Mesodermal cell (in vitro differentiated cells): ENCODE results near the gene USP8.
"Not testable (repeated sequence)": the region's sequence is repeated elsewhere in the genome, so short reads cannot be mapped to it uniquely, and the experiment has no call there.

Experiments
- H3K27ac ChIP-seq: 2 replicates; pipeline ENCODE4 v1.7.0; 2013; ENCODE audit warnings: mild to moderate bottlenecking, low read depth, low read length, moderate library complexity; ENCODE audit not compliant: severe bottlenecking
- H3K36me3 ChIP-seq: 2 replicates; pipeline ENCODE4 v1.7.1; 2013; ENCODE audit warnings: mild to moderate bottlenecking, low read length, moderate library complexity; ENCODE audit not compliant: control insufficient read depth, insufficient read depth
- H3K4me1 ChIP-seq: one replicate; pipeline ENCODE4 v1.7.1; 2013; ENCODE audit warnings: mild to moderate bottlenecking, low read length; ENCODE audit not compliant: insufficient read depth, control insufficient read depth, poor library complexity, severe bottlenecking
- H3K4me3 ChIP-seq: 2 replicates; pipeline ENCODE4 v1.7.0; 2013; ENCODE audit warnings: low read length, control low read depth, mild to moderate bottlenecking; ENCODE audit not compliant: insufficient read depth, poor library complexity, severe bottlenecking; ENCODE audit errors: extremely low read depth
- H3K9me3 ChIP-seq: 2 replicates; pipeline ENCODE4 v1.7.1; 2013; ENCODE audit warnings: mild to moderate bottlenecking, low read length, moderate library complexity; ENCODE audit not compliant: control insufficient read depth
- WGBS, 2 experiments: methylation state at CpG; one replicate each; pipeline ENCODE4 v1.1.5; 2013; ENCODE audit warnings: missing lambda C conversion rate in 2 of 2; ENCODE audit not compliant: insufficient coverage in 2 of 2; 5-methylcytosine and 5-hydroxymethylcytosine counted together

Gene USP8

GRCh38 chr15:50496692-50497091 is 72.5 kb downstream of the USP8 start:
- 82 to 94% methylated on average over 2 of the region's 2 CpGs for whole genome bisulfite sequencing, 2 experiments
- Histone ChIP-seq H3K36me3 (peaks cover 82% of the 10 kb centered on the region), H3K4me3 (no peak overlapping the region), H3K9me3 (no peaks in the 10 kb centered on the region), H3K27ac (no peak overlapping the region), H3K4me1 (no peaks in the 10 kb centered on the region)

- no peak overlapping the region for H3K4me3 ChIP-seq
- no peaks in the 10 kb centered on the region for H3K4me1 ChIP-seq
- H3K36me3 ChIP-seq = peaks cover 63% of the 10 kb centered on the region
- WGBS, 2 experiments = 100% methylated on average over 2 of the region's 3 CpGs; no CpG with 5 or more reads in 1 of the 2 experiments
- H3K27ac ChIP-seq = no peak overlapping the region
- no peaks in the 10 kb centered on the region for H3K9me3 ChIP-seq
Measured at GRCh38 chr15:50500352-50500751, 76.1 kb downstream of the USP8 start.

- peaks cover 50% of the 10 kb centered on the region for H3K36me3 ChIP-seq
- H3K4me1 ChIP-seq = no peaks in the 10 kb centered on the region
- no peak overlapping the region for H3K4me3 ChIP-seq
- H3K9me3 ChIP-seq = no peaks in the 10 kb centered on the region
- no CpG with 5 or more reads among the region's 4 CpGs for WGBS, 2 experiments
- no peak overlapping the region for H3K27ac ChIP-seq
Measured at GRCh38 chr15:50501815-50502214, 77.6 kb downstream of the USP8 start.

- 97% methylated on average over 4 to 7 of the region's 7 CpGs for WGBS, 2 experiments
Measured at GRCh38 chr15:50503144-50503543, 78.9 kb downstream of the USP8 start.

GRCh38 chr15:50505656-50506055 is 81.5 kb downstream of the USP8 start:
- H3K36me3 ChIP-seq = peaks cover 23% of the 10 kb centered on the region
- not testable (repeated sequence) for H3K9me3 ChIP-seq, H3K4me1 ChIP-seq, H3K4me3 ChIP-seq, H3K27ac ChIP-seq
- 78 to 85% methylated on average over 2 of the region's 2 CpGs for WGBS, 2 experiments

More at GRCh38 chr15:50503144-50503543, 78.9 kb downstream of the USP8 start:
- no peak overlapping the region for H3K4me3 ChIP-seq
- no peaks in the 10 kb centered on the region for H3K9me3 ChIP-seq
- H3K36me3 ChIP-seq = peaks cover 43% of the 10 kb centered on the region
- H3K4me1 ChIP-seq = no peaks in the 10 kb centered on the region
- no peak overlapping the region for H3K27ac ChIP-seq

- Histone ChIP-seq H3K36me3 (peaks cover 20% of the 10 kb centered on the region), H3K9me3 (no peaks in the 10 kb centered on the region), H3K4me3 (no peak overlapping the region), H3K27ac (no peak overlapping the region), H3K4me1 (no peaks in the 10 kb centered on the region)
- 74 to 75% methylated on average over 8 of the region's 8 CpGs for WGBS, 2 experiments
Measured at GRCh38 chr15:50506121-50506520, 81.9 kb downstream of the USP8 start.

GRCh38 chr15:50513001-50513400 is 88.8 kb downstream of the USP8 start:
- Histone ChIP-seq H3K36me3 (no peaks in the 10 kb centered on the region), H3K9me3 (peaks cover 4% of the 10 kb centered on the region), H3K27ac (no peak overlapping the region), H3K4me1 (no peaks in the 10 kb centered on the region), H3K4me3 (no peak overlapping the region)

- Histone ChIP-seq H3K4me3 (no peak overlapping the region), H3K4me1 (no peaks in the 10 kb centered on the region), H3K27ac (no peak overlapping the region), H3K36me3 (no peaks in the 10 kb centered on the region), H3K9me3 (peaks cover 4% of the 10 kb centered on the region)
- WGBS, 2 experiments = 80 to 92% methylated on average over 5 to 6 of the region's 7 CpGs
Measured at GRCh38 chr15:50519740-50520425, 95.7 kb downstream of the USP8 start.

- WGBS, 2 experiments = 93% methylated on average over 3 of the region's 5 CpGs; no CpG with 5 or more reads in 1 of the 2 experiments
- Histone ChIP-seq H3K27ac (no peak overlapping the region), H3K4me1 (no peaks in the 10 kb centered on the region), H3K36me3 (no peaks in the 10 kb centered on the region), H3K4me3 (no peak overlapping the region), H3K9me3 (no peaks in the 10 kb centered on the region)
Measured at GRCh38 chr15:50523851-50524251, 99.6 kb downstream of the USP8 start.

GRCh38 chr15:50531163-50531562 is 107.0 kb downstream of the USP8 start:
- no peak overlapping the region for H3K4me3 ChIP-seq
- H3K9me3 ChIP-seq = no peaks in the 10 kb centered on the region
- no peak overlapping the region for H3K27ac ChIP-seq
- WGBS, 2 experiments = 90 to 91% methylated on average over 2 of the region's 4 CpGs
- H3K4me1 ChIP-seq = peaks cover 6% of the 10 kb centered on the region
- no peaks in the 10 kb centered on the region for H3K36me3 ChIP-seq

GRCh38 chr15:50531766-50532165 is 107.6 kb downstream of the USP8 start:
- H3K4me1 ChIP-seq = peaks cover 6% of the 10 kb centered on the region
- H3K9me3 ChIP-seq = no peaks in the 10 kb centered on the region
- H3K27ac ChIP-seq = peak overlapping the region; percentile 71
- 88 to 100% methylated on average over 1 to 2 of the region's 4 CpGs for WGBS, 2 experiments
- H3K4me3 ChIP-seq = no peak overlapping the region
- H3K36me3 ChIP-seq = no peaks in the 10 kb centered on the region
